ENCODE results near the gene RASGEF1C.

- TF ChIP-seq, protein P1, sequence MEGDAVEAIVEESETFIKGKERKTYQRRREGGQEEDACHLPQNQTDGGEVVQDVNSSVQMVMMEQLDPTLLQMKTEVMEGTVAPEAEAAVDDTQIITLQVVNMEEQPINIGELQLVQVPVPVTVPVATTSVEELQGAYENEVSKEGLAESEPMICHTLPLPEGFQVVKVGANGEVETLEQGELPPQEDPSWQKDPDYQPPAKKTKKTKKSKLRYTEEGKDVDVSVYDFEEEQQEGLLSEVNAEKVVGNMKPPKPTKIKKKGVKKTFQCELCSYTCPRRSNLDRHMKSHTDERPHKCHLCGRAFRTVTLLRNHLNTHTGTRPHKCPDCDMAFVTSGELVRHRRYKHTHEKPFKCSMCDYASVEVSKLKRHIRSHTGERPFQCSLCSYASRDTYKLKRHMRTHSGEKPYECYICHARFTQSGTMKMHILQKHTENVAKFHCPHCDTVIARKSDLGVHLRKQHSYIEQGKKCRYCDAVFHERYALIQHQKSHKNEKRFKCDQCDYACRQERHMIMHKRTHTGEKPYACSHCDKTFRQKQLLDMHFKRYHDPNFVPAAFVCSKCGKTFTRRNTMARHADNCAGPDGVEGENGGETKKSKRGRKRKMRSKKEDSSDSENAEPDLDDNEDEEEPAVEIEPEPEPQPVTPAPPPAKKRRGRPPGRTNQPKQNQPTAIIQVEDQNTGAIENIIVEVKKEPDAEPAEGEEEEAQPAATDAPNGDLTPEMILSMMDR (conservative IDR thresholded peaks at IDR 0.05; ENCODE audit: low read depth in 2 of 2) = no peak
- TF ChIP-seq POLR2AphosphoS5 (IDR thresholded peaks at IDR 0.05; ENCODE audit: low read depth) (no peak), ZNF462 (CRISPR knock-in tag; IDR thresholded peaks at IDR 0.05) (no peak), EZH2 (IDR thresholded peaks at IDR 0.05; ENCODE audit: low read depth, unreplicated experiment) (no peak), CREB1 (CRISPR knock-in tag; IDR thresholded peaks at IDR 0.05; ENCODE audit: low read depth) (no peak), EZH2phosphoT487 (IDR thresholded peaks at IDR 0.05; ENCODE audit: unreplicated experiment) (no peak), ZNF114 (CRISPR knock-in tag; IDR thresholded peaks at IDR 0.05) (no peak), JUNB (IDR thresholded peaks at IDR 0.05; ENCODE audit: unreplicated experiment) (no peak)
- TF ChIP-seq, protein P2, sequence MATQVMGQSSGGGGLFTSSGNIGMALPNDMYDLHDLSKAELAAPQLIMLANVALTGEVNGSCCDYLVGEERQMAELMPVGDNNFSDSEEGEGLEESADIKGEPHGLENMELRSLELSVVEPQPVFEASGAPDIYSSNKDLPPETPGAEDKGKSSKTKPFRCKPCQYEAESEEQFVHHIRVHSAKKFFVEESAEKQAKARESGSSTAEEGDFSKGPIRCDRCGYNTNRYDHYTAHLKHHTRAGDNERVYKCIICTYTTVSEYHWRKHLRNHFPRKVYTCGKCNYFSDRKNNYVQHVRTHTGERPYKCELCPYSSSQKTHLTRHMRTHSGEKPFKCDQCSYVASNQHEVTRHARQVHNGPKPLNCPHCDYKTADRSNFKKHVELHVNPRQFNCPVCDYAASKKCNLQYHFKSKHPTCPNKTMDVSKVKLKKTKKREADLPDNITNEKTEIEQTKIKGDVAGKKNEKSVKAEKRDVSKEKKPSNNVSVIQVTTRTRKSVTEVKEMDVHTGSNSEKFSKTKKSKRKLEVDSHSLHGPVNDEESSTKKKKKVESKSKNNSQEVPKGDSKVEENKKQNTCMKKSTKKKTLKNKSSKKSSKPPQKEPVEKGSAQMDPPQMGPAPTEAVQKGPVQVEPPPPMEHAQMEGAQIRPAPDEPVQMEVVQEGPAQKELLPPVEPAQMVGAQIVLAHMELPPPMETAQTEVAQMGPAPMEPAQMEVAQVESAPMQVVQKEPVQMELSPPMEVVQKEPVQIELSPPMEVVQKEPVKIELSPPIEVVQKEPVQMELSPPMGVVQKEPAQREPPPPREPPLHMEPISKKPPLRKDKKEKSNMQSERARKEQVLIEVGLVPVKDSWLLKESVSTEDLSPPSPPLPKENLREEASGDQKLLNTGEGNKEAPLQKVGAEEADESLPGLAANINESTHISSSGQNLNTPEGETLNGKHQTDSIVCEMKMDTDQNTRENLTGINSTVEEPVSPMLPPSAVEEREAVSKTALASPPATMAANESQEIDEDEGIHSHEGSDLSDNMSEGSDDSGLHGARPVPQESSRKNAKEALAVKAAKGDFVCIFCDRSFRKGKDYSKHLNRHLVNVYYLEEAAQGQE (IDR thresholded peaks at IDR 0.05; ENCODE audit: unreplicated experiment) = no peak
- TF ChIP-seq, protein P3, sequence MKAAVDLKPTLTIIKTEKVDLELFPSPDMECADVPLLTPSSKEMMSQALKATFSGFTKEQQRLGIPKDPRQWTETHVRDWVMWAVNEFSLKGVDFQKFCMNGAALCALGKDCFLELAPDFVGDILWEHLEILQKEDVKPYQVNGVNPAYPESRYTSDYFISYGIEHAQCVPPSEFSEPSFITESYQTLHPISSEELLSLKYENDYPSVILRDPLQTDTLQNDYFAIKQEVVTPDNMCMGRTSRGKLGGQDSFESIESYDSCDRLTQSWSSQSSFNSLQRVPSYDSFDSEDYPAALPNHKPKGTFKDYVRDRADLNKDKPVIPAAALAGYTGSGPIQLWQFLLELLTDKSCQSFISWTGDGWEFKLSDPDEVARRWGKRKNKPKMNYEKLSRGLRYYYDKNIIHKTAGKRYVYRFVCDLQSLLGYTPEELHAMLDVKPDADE (IDR thresholded peaks at IDR 0.05) = no peak
Observed at GRCh38 chr5:180083529-180084060, 125.4 kb downstream of the RASGEF1C start.

Data from GM23338 (cell line).